Fibroblast of lung (primary cell): ENCODE results near the gene TMEM92.

Experiments
- CTCF ChIP-seq, 2 donors: IDR thresholded peaks in 1 of 2; conservative IDR thresholded peaks in 1 of 2; 1 replicate in 1 of 2; 2 replicates in 1 of 2; pipeline ENCODE4 v1.5.1; 2011 to 2012; ENCODE audit warnings: low read length in 2 of 2, control low read depth in 1 of 2, inconsistent platforms in 1 of 2, low read depth in 1 of 2, mild to moderate bottlenecking in 1 of 2
- EZH2 ChIP-seq: IDR thresholded peaks from 2 replicates; pipeline ENCODE4 v1.5.1; 2012; ENCODE audit warnings: low read length, control low read depth, mild to moderate bottlenecking; ENCODE audit errors: missing control alignments

GRCh38 chr17:50280068-50280467, 5.8 kb downstream of the TMEM92 start:
- TF ChIP-seq CTCF (conservative IDR thresholded peaks at IDR 0.05 in 1 of 2, IDR thresholded peaks at IDR 0.05 in 1 of 2; ENCODE audit: low read depth in 1 of 2, low read length in 2 of 2) (no peak), EZH2 (no peak)
